ENCODE measurements around the gene TPSAB1.

TPSAB1 gene

GRCh38 chr16:1210461-1210860, 30.0 kb upstream of the TPSAB1 start:
- no peak for DNase-seq (ENCODE audit: low read depth, low spot score)

- DNase-seq (ENCODE audit: low read depth, low spot score) = no peak
Observed at GRCh38 chr16:1211451-1212268, 28.8 kb upstream of the TPSAB1 start.

- DNase-seq (ENCODE audit: low read depth, low spot score) = no peak
Observed at GRCh38 chr16:1212616-1213194, 27.8 kb upstream of the TPSAB1 start.

GRCh38 chr16:1213231-1213630, 27.3 kb upstream of the TPSAB1 start:
- no peak for DNase-seq (ENCODE audit: low read depth, low spot score)

GRCh38 chr16:1213796-1214372, 26.6 kb upstream of the TPSAB1 start:
- no peak for DNase-seq (ENCODE audit: low read depth, low spot score)

GRCh38 chr16:1214719-1215118, 25.8 kb upstream of the TPSAB1 start:
- DNase-seq (ENCODE audit: low read depth, low spot score) = no peak

- no peak for DNase-seq (ENCODE audit: low read depth, low spot score)
Observed at GRCh38 chr16:1215574-1216295, 24.8 kb upstream of the TPSAB1 start.

GRCh38 chr16:1216296-1216619, 24.2 kb upstream of the TPSAB1 start:
- no peak for DNase-seq (ENCODE audit: low read depth, low spot score)

- no peak for DNase-seq (ENCODE audit: low read depth, low spot score)
Observed at GRCh38 chr16:1216681-1217400, 23.7 kb upstream of the TPSAB1 start.

- DNase-seq (ENCODE audit: low read depth, low spot score) = no peak
Observed at GRCh38 chr16:1217526-1217925, 23.0 kb upstream of the TPSAB1 start.

GRCh38 chr16:1218061-1218929, 22.2 kb upstream of the TPSAB1 start:
- no peak for DNase-seq (ENCODE audit: low read depth, low spot score)

- no peak for DNase-seq (ENCODE audit: low read depth, low spot score)
Observed at GRCh38 chr16:1218930-1219611, 21.4 kb upstream of the TPSAB1 start.

- no peak for DNase-seq (ENCODE audit: low read depth, low spot score)
Observed at GRCh38 chr16:1220098-1220728, 20.3 kb upstream of the TPSAB1 start.

- no peak for DNase-seq (ENCODE audit: low read depth, low spot score)
Observed at GRCh38 chr16:1220841-1221627, 19.5 kb upstream of the TPSAB1 start.

GRCh38 chr16:1221628-1222552, 18.6 kb upstream of the TPSAB1 start:
- DNase-seq (ENCODE audit: low read depth, low spot score) = no peak

- DNase-seq (ENCODE audit: low read depth, low spot score) = no peak
Observed at GRCh38 chr16:1222553-1223354, 17.8 kb upstream of the TPSAB1 start.
